Measurements from ENCODE around the gene TUT7.

GRCh38 chr9:86282077-86282978, 71.9 kb downstream of the TUT7 start, which contains the start of gene ISCA1:
- TF ChIP-seq POLR2A (IDR thresholded peaks at IDR 0.05) (peak; percentile 92), CTCF (IDR thresholded peaks at IDR 0.05) (no peak)
